Dendritic cell treated with granulocyte-macrophage colony-stimulating factor and Interleukin-4, amounts not matched to agents 40 ng/mL and 50 ng/mL, for 4 days (primary cell): Measurements from ENCODE around the gene ZBTB48.

Experiments
- H3K27ac Mint-ChIP-seq: one replicate; pipeline ENCODE4 v1.8.0; 2022; ENCODE audit warnings: mild to moderate bottlenecking, mixed read lengths
- H3K27me3 Mint-ChIP-seq: one replicate; pipeline ENCODE4 v1.8.0; 2022; ENCODE audit warnings: mild to moderate bottlenecking, mixed read lengths
- H3K36me3 Mint-ChIP-seq: one replicate; pipeline ENCODE4 v1.8.0; 2022; ENCODE audit warnings: low read depth, mixed read lengths
- H3K4me1 Mint-ChIP-seq: one replicate; pipeline ENCODE4 v1.8.0; 2022; ENCODE audit warnings: low read depth, mixed read lengths
- H3K4me3 Mint-ChIP-seq: one replicate; pipeline ENCODE4 v1.8.0; 2022; ENCODE audit warnings: mild to moderate bottlenecking, moderate library complexity, mixed read lengths
- H3K9me3 Mint-ChIP-seq: one replicate; pipeline ENCODE4 v1.8.0; 2022; ENCODE audit warnings: mixed read lengths
- intact Hi-C: fragments of 100-400 bp; cut with micrococcal nuclease; formaldehyde crosslinking; loops from one replicate; pipeline ENCODE4 v1.15.0; 2022

The ZBTB48 gene

DNA sequence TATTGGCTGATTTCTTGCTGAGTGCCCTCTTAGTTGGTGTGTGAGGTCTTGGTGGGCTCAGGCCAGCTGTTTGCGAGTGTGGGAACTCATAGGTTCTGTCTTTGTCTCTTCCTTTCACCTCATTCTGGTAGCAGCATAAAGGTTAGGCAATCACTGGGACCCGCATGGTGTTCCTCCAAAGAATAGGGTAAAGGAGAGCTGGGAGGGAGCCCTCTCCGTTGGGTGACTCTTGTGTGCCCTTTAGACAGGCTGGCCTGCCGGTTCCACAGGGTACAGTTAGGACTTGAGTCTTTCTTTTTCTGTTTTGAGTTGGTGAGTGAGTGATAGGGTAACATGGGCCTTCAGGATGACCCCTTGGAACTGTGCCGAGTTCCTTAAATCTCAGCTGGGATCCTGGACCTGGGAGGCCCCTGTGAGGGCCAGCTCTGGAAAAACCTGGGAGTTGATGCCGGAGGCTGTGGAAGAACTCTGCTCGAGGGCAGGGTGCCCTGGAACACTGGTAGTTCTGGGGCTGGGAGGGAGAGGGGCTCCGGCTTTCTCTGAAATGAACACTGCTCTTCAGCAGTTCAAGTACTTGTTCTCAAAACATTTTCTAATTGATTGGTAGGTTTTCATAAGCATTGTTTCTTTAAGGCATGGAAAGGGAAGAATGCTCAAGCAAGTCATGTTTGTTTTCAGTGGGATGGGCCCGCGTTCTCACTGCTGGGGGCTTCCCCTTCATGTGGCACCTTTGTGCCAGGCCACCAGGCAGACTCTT, 42.8 kb downstream of the ZBTB48 start:
- peaks cover 86% of the 10 kb centered on the region for H3K36me3 Mint-ChIP-seq

DNA sequence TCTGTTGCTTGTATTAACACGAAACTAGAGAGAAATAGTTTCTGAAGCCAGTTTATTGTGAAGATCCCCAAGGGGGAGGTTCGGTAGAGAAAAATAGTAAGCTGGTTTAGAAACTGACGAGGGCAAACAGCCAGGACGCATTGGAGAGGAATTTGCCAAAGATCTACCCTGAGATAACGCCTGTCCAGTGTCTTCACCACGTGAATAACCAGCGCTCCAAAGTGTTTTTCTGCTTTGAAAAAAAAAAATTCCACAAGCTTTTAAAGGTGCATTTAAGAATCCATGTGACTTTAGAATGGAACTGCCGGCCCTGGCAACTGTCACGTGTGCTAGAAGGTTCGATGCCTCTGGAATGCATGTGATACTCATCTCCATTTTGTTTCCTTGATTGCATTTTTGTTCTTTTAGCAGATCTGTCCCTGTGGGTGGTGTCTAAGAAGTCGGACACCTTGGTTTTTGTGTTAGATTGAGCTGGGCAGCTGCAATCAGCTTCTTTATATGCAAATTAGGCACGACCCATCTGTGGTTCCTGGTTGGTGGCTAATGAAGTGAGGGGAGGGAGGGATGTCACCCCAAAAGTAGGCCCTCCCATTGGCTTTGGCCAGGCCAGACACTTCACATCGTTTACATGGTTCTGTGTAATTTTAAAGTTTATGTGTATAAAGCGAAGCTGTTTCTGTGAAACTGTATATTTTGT, 43.6 kb downstream of the ZBTB48 start:
- Mint-ChIP-seq H3K27ac (no peak overlapping the region), H3K9me3 (no peaks in the 10 kb centered on the region), H3K4me1 (peaks cover 32% of the 10 kb centered on the region), H3K27me3 (no peaks in the 10 kb centered on the region), H3K36me3 (peaks cover 86% of the 10 kb centered on the region), H3K4me3 (no peak overlapping the region)
- intact Hi-C loops, result no loop called here

More for the DNA sequence above, 42.8 kb downstream of the ZBTB48 start:
- Mint-ChIP-seq H3K27ac (no peak overlapping the region), H3K4me3 (no peak overlapping the region), H3K4me1 (peaks cover 27% of the 10 kb centered on the region), H3K27me3 (no peaks in the 10 kb centered on the region), H3K9me3 (no peaks in the 10 kb centered on the region)
- intact Hi-C loops, result no loop called here

DNA sequence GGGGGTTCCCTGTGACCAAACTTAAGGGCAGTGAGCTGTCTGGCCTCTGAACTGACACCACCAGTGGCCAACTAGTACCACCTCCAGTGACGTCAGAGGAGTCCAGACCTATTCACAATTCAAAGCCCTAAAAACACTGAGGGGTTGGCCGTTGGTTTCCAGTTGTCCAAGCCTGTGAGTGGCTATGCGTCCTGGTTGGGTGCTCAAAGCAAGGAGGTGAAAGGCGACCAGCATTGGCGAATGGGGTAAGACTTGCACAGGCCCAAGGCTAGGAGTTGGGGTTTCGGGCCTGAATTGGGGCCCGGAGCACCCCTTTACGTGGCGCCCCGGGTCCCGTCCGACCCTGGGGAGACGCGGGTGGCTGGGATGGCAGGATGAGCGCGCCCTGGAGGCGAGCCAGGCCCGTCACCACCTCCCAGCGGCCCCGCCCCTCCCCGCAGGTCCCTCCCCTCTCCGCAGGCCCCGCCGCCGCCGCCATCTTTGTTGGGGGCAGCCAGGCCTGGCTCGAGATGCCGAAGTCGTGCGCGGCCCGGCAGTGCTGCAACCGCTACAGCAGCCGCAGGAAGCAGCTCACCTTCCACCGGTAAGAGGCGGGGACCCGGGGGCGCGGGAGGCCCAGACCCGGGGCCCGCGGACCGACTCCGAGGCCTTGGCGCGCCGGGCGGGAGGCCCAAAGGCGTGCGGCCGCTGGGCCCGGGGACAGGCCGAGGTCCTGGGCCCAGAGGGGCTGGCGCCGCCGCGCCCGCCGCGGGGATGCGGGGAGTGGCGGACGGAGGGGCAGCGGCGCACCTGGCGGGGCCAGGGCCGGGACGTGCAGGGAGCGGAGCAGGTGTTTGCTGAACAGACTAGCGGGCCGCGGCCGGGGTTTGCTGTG, 45.2 kb downstream of the ZBTB48 start, which contains the start of gene THAP3:
Gene THAP3, plus strand, starts transcription at position 159 of the 874 bp plus-strand sequence. Its CDS starts 351 bp downstream, at position 510.
- Mint-ChIP-seq H3K27ac (peak within 1 kb of the TSS; percentile 81), H3K27me3 (no peaks in the 10 kb centered on the region), H3K36me3 (peaks cover 86% of the 10 kb centered on the region), H3K4me3 (peak within 1 kb of the TSS; percentile 85), H3K9me3 (no peaks in the 10 kb centered on the region), H3K4me1 (peaks cover 40% of the 10 kb centered on the region)
- intact Hi-C loops, result loop anchor here (2.0 kb wide), 1 partner anchor 44 kb away; no protein-coding TSS in a partner anchor

DNA sequence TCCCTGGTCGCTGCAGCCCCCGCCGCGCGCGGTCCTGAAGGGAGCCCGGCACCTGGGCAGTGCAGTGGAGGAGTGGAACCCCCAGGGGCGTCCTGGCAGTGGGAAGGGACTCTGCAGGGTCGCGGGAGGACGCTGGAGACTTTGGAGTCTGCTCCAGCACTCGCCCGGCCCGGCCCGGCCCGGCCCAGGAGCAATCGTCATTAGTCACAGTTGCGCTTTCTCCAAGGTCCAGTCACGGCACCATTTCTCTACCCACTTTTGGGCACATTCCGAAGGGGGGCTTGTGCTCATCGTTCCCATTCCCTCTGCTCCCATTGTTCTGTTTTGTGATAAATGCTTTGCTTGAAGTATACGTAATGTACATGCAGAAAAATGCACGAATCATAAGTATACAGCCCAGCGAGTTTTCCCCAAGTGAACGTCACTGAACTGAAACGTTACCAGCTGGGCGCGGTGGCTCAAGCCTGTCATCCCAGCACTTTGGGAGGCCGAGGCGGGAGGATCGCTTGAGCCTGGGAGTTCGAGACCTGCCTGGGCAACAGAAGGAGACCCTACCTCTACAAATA, 45.9 kb downstream of the ZBTB48 start:
- peak overlapping the region; percentile 81 for H3K27ac Mint-ChIP-seq
- H3K9me3 Mint-ChIP-seq, result no peaks in the 10 kb centered on the region
- H3K36me3 Mint-ChIP-seq, result peaks cover 86% of the 10 kb centered on the region
- no peaks in the 10 kb centered on the region for H3K27me3 Mint-ChIP-seq
- intact Hi-C loops, result loop anchor here (2.0 kb wide), 1 partner anchor 45 kb away; no protein-coding TSS in a partner anchor
- peaks cover 40% of the 10 kb centered on the region for H3K4me1 Mint-ChIP-seq
- H3K4me3 Mint-ChIP-seq, result peak overlapping the region; percentile 85

DNA sequence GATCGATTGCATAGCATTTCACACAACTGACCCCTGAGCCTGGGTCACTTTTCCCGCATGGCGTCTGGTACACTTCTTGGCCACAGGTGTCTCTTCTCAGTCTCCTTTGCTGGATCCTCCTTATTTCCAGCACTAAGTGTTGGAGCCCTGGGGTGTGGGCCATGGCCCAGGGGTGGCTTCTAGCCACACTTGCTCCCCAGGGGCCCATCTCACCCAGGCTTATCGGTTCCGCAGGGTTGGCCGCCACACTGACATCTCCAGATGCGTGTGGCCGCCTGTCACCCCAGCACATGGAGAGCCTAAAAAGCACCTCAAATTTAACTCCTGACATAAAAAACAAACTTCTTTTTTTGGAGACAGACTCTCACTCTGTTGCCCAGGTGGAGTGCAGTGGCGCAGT, 47.2 kb downstream of the ZBTB48 start:
- Mint-ChIP-seq H3K27ac (no peak overlapping the region), H3K4me3 (no peak overlapping the region), H3K36me3 (peaks cover 86% of the 10 kb centered on the region), H3K27me3 (no peaks in the 10 kb centered on the region), H3K4me1 (peaks cover 40% of the 10 kb centered on the region), H3K9me3 (no peaks in the 10 kb centered on the region)
- intact Hi-C loops, result no loop called here

DNA sequence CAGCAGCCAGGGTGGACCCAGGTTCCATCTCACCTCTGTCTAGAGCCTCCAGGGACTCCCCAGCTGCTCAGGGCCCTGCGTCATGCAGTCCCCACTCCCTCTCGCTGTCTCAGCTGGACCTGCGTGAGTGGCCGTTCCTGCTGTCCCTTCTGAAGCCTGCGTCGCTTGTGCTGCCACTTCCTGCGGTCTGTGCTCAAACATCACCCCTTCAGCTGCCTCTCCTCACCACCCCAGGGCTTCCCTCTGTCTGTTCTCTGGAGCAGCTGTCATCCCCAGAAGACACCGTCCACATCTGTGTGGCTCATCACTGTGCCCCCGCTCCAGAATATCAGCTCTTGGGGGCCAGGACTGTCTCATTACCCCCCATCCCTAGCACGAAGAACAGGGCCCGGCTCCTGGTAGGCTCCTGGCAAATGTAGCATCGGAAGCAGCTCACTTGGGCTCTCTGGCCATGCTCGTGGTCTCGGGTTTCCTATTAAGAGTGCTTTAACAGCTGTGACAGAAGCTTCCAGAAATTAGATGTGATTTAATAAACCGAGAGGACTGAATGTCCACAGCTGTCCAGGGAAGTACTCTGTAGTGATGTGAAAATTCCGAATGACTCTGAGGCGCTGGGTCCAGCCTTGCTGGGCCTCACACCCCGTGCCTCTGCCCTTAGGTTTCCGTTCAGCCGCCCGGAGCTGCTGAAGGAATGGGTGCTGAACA, 48.2 kb downstream of the ZBTB48 start:
- intact Hi-C loops, result no loop called here
- Mint-ChIP-seq H3K27ac (peak overlapping the region; percentile 7), H3K4me3 (no peak overlapping the region), H3K27me3 (no peaks in the 10 kb centered on the region), H3K9me3 (no peaks in the 10 kb centered on the region), H3K4me1 (peaks cover 40% of the 10 kb centered on the region), H3K36me3 (peaks cover 86% of the 10 kb centered on the region)

DNA sequence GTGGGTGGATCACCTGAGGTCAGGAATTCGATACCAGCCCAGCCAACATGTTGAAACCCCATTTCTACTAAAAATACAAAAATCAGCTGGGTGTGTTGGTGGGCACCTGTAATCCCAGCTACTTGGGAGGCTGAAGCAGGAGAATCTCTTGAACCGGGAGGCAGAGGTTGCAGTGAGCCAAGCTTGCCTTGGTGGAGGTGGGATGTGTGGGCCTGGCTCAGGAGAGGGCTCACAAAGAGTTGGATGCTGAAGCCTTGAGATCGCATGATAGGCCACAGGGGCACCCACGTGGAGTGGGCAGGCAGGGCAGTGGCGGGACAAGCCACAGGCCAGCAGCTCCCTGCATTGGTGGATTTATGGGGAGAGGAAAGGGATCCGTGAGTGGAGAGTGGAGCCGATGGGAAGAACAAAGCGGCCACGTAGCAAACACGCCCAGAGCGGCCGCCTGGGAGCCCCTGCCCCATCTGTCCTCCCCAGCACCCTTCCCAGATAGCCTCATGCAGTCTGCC, 49.2 kb downstream of the ZBTB48 start:
- no peaks in the 10 kb centered on the region for H3K9me3 Mint-ChIP-seq
- no peak overlapping the region for H3K4me3 Mint-ChIP-seq
- H3K36me3 Mint-ChIP-seq, result peaks cover 88% of the 10 kb centered on the region
- H3K4me1 Mint-ChIP-seq, result peaks cover 40% of the 10 kb centered on the region
- no peaks in the 10 kb centered on the region for H3K27me3 Mint-ChIP-seq
- intact Hi-C loops, result no loop called here
- no peak overlapping the region for H3K27ac Mint-ChIP-seq

DNA sequence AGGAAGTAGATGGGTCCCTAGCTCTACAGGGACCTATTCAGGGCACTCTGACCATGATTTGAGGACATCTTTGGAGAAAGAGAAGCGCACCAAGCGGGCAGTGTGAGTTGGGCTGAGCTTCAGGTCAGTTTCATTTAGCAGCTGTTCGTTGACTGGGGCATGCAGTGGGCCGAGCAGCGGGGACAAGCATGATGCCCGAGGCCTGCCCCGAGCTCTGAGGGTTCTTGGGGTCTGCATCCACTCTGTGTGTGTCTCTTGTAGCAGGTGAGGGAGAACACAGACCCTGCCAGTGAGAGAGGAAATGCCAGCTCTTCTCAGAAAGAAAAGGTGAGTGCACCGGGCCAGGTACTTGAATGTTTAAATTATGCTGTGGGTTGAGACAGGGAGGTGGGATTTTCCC, 50.2 kb downstream of the ZBTB48 start:
- Mint-ChIP-seq H3K36me3 (peaks cover 89% of the 10 kb centered on the region), H3K27ac (no peak overlapping the region), H3K4me3 (no peak overlapping the region), H3K27me3 (no peaks in the 10 kb centered on the region), H3K9me3 (no peaks in the 10 kb centered on the region), H3K4me1 (peaks cover 33% of the 10 kb centered on the region)
- intact Hi-C loops, result no loop called here

DNA sequence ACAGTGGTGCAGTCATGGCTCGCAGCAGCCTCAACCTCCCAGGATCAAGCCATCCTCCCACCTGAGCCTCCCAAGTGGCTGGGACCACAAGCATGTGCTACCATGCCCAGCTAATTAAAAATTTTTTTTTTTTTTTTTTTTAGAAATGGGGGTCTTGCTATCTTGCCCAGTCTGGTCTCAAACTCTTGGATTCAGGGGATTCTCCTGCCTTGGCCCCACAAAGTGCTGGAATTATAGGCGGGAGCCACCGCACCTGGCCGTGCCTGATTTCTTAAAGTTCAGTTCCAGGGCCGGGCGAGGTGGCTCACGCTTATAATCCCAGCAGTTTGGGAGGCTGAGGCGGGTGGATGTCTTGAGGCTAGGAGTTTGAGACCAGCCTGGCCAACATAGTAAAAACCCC, 51.3 kb downstream of the ZBTB48 start:
- H3K4me3 Mint-ChIP-seq, result no peak overlapping the region
- H3K9me3 Mint-ChIP-seq, result no peaks in the 10 kb centered on the region
- intact Hi-C loops, result no loop called here
- no peak overlapping the region for H3K27ac Mint-ChIP-seq
- H3K4me1 Mint-ChIP-seq, result peaks cover 28% of the 10 kb centered on the region
- no peaks in the 10 kb centered on the region for H3K27me3 Mint-ChIP-seq
- peaks cover 92% of the 10 kb centered on the region for H3K36me3 Mint-ChIP-seq

DNA sequence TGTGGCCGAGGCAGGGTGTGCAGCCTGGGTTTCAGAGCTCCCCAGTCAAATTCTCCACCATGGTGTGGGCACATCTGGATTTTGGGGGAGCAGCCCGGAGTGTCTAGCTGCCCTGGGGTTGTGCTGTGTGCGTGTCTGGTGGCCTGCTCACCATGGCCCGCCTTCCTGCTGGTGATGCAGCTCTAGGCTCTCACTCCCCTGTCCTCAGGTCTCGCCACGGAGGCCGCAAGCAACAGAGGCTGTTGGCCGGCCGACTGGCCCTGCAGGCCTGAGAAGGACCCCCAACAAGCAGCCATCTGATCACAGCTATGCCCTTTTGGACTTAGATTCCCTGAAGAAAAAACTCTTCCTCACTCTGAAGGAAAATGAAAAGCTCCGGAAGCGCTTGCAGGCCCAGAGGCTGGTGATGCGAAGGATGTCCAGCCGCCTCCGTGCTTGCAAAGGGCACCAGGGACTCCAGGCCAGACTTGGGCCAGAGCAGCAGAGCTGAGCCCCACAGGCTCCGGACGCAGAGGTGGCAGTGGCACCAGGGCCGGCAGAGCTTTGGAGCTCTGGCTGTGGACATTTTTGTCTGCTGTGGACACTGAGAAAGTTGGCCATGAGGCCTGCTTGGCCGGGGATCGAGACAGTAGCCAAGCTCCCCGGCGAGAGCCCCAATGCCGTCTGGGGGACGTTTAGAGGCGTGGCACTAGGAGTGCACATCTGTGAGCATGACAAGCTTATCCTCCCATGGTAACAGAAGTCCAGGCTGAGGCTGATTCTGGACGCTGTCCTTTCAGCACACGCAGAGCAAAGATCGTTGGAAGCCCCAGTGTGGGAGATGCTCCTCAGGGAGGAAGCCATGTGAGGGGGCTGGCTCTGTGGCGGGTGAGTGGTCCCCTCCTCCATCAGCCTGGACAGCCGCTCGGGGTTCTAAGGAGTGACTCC, 53.1 kb downstream of the ZBTB48 start:
- Mint-ChIP-seq H3K27ac (no peak overlapping the region), H3K36me3 (peaks cover 100% of the 10 kb centered on the region)

DNA sequence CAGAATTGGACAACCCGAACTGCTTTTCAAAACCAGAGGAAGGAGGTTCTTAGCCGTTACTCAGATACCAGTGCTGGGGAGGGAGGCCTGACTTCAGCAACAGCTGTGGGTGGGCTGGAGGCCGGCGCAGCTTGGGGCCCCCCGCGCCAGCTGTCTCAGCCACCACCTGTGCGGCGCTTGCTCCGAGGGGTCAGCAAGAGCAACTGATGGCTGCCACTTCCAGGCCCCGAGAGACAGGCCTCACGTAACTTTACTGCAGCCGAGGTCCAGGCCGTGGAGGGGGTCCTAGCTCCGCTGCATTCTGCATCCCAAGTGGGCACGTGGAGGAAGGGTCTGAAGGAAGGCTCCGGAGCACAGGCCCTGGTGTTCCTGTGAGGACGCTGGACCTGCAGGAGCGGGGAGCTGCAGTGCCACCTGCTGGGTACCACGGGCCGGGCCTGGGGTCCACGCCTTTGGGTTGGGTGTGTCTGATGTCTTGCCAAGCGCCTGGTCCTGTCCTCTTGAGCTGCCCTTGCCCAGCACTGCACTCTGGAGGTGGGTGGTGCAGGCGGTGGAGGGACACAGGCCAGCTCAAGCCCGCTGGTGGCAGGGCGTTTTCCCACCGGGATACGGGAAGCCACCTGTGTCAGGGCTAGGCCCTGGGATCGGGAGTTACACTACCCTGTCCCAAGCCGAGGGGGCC, 54.7 kb downstream of the ZBTB48 start:
- Mint-ChIP-seq H3K4me3 (no peak overlapping the region), H3K9me3 (no peaks in the 10 kb centered on the region), H3K27me3 (no peaks in the 10 kb centered on the region), H3K36me3 (peaks cover 100% of the 10 kb centered on the region), H3K27ac (no peak overlapping the region), H3K4me1 (peaks cover 2% of the 10 kb centered on the region)
- intact Hi-C loops, result no loop called here

More for the DNA sequence above, 53.1 kb downstream of the ZBTB48 start:
- intact Hi-C loops, result no loop called here
- Mint-ChIP-seq H3K4me3 (no peak overlapping the region), H3K27me3 (no peaks in the 10 kb centered on the region), H3K9me3 (no peaks in the 10 kb centered on the region), H3K4me1 (peaks cover 10% of the 10 kb centered on the region)
